Activated naive CD8-positive, alpha-beta T cell treated with anti-CD3 and anti-CD28 coated beads for 36 hours (primary cell): ENCODE data around the gene PRSS53. TPM values are rescaled to one million over a fixed set of nuclear protein-coding genes. Genes with fewer than 3 reads are reported as not detected.

Experiments used
- total RNA-seq, 2 experiments: library from RNA; stranded (reverse); gene quantifications; one replicate each; pipeline ENCODE4 v1.2.3, GENCODE V29; 2021

Gene PRSS53
- total RNA-seq, 2 experiments from 2014 or later, result 3.0 to 3.1 TPM

Other genes with a start within 250 kb of the PRSS53 start
- gene BCL7C, start 194.9 kb downstream of the PRSS53 start, total RNA-seq, result 10 to 100 TPM; 20.8 to 22.0 TPM
- gene CTF1, start 192.3 kb downstream of the PRSS53 start, total RNA-seq, result under 1 TPM; 0.16 to 0.38 TPM
- 10 to 100 TPM; 24.9 to 27.0 TPM for gene FBXL19, start 165.4 kb downstream of the PRSS53 start, total RNA-seq
- 1 to 10 TPM; 5.4 to 5.7 TPM for gene ORAI3, start 139.9 kb downstream of the PRSS53 start, total RNA-seq
- gene SETD1A, start 131.2 kb downstream of the PRSS53 start, total RNA-seq, result 10 to 100 TPM; 28.5 to 31.7 TPM
- gene HSD3B7, start 103.7 kb downstream of the PRSS53 start, total RNA-seq, result 1 to 10 TPM; 1.5 TPM
- gene STX1B, start 78.3 kb downstream of the PRSS53 start, total RNA-seq, result 1 to 10 TPM; 1.3 to 1.6 TPM
- 10 to 100 TPM; 32.4 to 33.0 TPM for gene STX4, start 55.4 kb downstream of the PRSS53 start, total RNA-seq
- gene ZNF668, start 14.7 kb downstream of the PRSS53 start, total RNA-seq, result 10 to 100 TPM; 17.3 to 18.5 TPM
- 10 to 100 TPM; 20.0 to 21.8 TPM for gene ZNF646, start 14.5 kb downstream of the PRSS53 start, total RNA-seq
- 10 to 100 TPM; 57.9 to 61.3 TPM for gene VKORC1, start 5.9 kb upstream of the PRSS53 start, total RNA-seq
- gene BCKDK, start 19.4 kb upstream of the PRSS53 start, total RNA-seq, result 10 to 100 TPM; 45.5 to 49.3 TPM
- 10 to 100 TPM; 48.9 to 49.9 TPM for gene KAT8, start 28.7 kb upstream of the PRSS53 start, total RNA-seq
- gene PRSS8, start 46.8 kb upstream of the PRSS53 start, total RNA-seq, result not detected
- gene PRSS36, start 61.1 kb upstream of the PRSS53 start, total RNA-seq, result under 1 TPM in 1 of 2 experiments, not detected in 1; 0.74 TPM
- 100 to 1,000 TPM; 817 to 858 TPM for gene FUS, start 91.2 kb upstream of the PRSS53 start, total RNA-seq
- 1 to 10 TPM; 5.0 to 5.2 TPM for gene PYCARD, start 113.8 kb upstream of the PRSS53 start, total RNA-seq
- gene TRIM72, start 125.2 kb upstream of the PRSS53 start, total RNA-seq, result not detected
- gene PYDC1, start 128.2 kb upstream of the PRSS53 start, total RNA-seq, result not detected
- under 1 TPM; 0.38 to 0.68 TPM for gene ITGAM, start 171.0 kb upstream of the PRSS53 start, total RNA-seq